ENCODE measurements around the gene ACTL9.

The ACTL9 gene

DNA sequence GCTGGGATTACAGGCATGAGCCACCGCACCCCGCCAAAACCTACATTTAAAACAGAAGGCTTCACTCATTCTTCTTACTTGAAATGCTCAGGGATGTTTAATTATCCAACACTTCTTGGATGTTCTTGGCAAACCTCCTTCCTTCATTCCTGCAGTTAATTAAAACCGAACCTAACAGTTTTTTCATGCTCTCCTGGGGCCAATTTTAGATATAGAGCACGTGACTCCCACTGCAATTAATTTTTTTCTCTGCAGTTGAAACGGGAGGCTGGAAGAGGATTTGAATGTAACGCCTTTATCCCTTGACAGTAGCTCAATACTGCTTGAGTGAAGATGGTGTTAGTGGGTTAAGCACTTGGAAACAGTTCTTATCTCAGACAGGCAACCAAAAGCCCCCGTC lies 4.6 kb upstream of the ACTL9 start:
- H3K4me3 ChIP-seq (ENCODE audit: low read length): no peak overlapping the region
- H3K4me1 ChIP-seq (ENCODE audit: low read length): no peaks in the 10 kb centered on the region
- no peak overlapping the region for H3K4me2 ChIP-seq (ENCODE audit: low read depth, low read length)
- H3K36me3 ChIP-seq (replicated peaks; ENCODE audit: insufficient read depth, low read length): no peaks in the 10 kb centered on the region
- H4K20me1 ChIP-seq (ENCODE audit: insufficient read depth, low read length): no peaks in the 10 kb centered on the region
- no peak for DNase-seq
- H3K9me2 ChIP-seq (replicated peaks; ENCODE audit: insufficient read depth, low read length): no peaks in the 10 kb centered on the region
- TF ChIP-seq, protein P1, sequence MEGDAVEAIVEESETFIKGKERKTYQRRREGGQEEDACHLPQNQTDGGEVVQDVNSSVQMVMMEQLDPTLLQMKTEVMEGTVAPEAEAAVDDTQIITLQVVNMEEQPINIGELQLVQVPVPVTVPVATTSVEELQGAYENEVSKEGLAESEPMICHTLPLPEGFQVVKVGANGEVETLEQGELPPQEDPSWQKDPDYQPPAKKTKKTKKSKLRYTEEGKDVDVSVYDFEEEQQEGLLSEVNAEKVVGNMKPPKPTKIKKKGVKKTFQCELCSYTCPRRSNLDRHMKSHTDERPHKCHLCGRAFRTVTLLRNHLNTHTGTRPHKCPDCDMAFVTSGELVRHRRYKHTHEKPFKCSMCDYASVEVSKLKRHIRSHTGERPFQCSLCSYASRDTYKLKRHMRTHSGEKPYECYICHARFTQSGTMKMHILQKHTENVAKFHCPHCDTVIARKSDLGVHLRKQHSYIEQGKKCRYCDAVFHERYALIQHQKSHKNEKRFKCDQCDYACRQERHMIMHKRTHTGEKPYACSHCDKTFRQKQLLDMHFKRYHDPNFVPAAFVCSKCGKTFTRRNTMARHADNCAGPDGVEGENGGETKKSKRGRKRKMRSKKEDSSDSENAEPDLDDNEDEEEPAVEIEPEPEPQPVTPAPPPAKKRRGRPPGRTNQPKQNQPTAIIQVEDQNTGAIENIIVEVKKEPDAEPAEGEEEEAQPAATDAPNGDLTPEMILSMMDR (IDR thresholded peaks at IDR 0.05; ENCODE audit: low read length): no peak
- TF ChIP-seq EZH2 (optimal IDR thresholded peaks at IDR 0.05; ENCODE audit: low read depth, low read length) (no peak), EZH2phosphoT487 (IDR thresholded peaks at IDR 0.05; ENCODE audit: low read length) (no peak)
- H3K27ac ChIP-seq (ENCODE audit: low read length): no peak overlapping the region
- H3K9me3 ChIP-seq (replicated peaks; ENCODE audit: insufficient read depth, low read length): no peaks in the 10 kb centered on the region
- H3F3A ChIP-seq (ENCODE audit: insufficient read depth, low read length): no peaks in the 10 kb centered on the region
- H3K27me3 ChIP-seq (replicated peaks; ENCODE audit: insufficient read depth, low read length): peaks cover 43% of the 10 kb centered on the region
- H3K9ac ChIP-seq (ENCODE audit: low read length): no peak overlapping the region
- no peak overlapping the region for H2AFZ ChIP-seq (ENCODE audit: low read length)
- H3K79me2 ChIP-seq (ENCODE audit: low read length): no peaks in the 10 kb centered on the region

DNA sequence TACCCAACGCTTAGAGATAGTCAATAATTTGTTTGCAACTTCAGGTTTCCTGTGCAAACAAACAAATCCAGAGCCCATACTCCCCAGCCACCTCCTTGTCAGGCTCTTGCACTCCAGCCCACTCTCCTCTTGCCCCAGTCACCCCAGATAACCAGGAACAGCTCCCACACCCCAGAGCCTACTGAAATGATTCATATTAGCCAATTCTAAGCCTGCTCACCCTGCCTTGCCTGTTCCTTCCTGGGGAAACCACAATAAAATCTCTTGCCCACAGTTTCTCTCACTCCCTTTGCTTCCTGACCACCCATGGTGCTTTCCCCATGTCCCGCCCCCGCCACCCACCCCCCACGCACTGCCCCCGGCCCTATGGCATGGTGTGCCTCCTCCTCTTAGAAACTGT lies 3.8 kb upstream of the ACTL9 start:
- H3K4me1 ChIP-seq (ENCODE audit: low read length): no peaks in the 10 kb centered on the region
- H3K4me3 ChIP-seq (ENCODE audit: low read length): no peak overlapping the region
- H3K9me2 ChIP-seq (replicated peaks; ENCODE audit: insufficient read depth, low read length): no peaks in the 10 kb centered on the region
- H4K20me1 ChIP-seq (ENCODE audit: insufficient read depth, low read length): no peaks in the 10 kb centered on the region
- no peak overlapping the region for H3K9ac ChIP-seq (ENCODE audit: low read length)
- no peaks in the 10 kb centered on the region for H3K9me3 ChIP-seq (replicated peaks; ENCODE audit: insufficient read depth, low read length)
- H3K27me3 ChIP-seq (replicated peaks; ENCODE audit: insufficient read depth, low read length): peaks cover 43% of the 10 kb centered on the region
- H3K4me2 ChIP-seq (ENCODE audit: low read depth, low read length): no peak overlapping the region
- H3K36me3 ChIP-seq (replicated peaks; ENCODE audit: insufficient read depth, low read length): no peaks in the 10 kb centered on the region
- no peak for TF ChIP-seq EZH2 (optimal IDR thresholded peaks at IDR 0.05; ENCODE audit: low read depth, low read length)
- no peak for TF ChIP-seq EZH2phosphoT487 (IDR thresholded peaks at IDR 0.05; ENCODE audit: low read length)
- TF ChIP-seq, protein P1 (IDR thresholded peaks at IDR 0.05; ENCODE audit: low read length): no peak
- no peaks in the 10 kb centered on the region for H3K79me2 ChIP-seq (ENCODE audit: low read length)
- H3F3A ChIP-seq (ENCODE audit: insufficient read depth, low read length): no peaks in the 10 kb centered on the region
- H2AFZ ChIP-seq (ENCODE audit: low read length): no peak overlapping the region
- no peak for DNase-seq
- H3K27ac ChIP-seq (ENCODE audit: low read length): no peak overlapping the region

DNA sequence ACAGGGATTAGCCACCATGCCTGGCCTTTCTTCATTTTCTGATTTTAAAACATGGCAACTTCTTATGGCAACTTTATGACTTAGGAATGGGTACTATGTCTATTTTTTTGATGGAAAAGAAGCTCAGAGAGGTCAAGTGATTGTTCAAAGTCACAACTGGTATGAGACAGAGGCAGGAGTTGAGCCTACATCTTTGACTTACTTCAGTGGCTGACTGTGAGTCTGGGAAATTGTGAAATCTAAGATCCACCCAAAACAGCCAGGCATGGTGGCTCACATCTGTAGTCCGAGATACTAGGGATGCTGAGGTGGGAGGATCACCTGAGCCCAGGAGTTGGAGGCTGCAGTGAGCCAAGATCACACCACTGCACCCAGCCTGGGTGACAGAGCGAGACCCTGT lies 2.4 kb upstream of the ACTL9 start:
- H3K4me2 ChIP-seq (ENCODE audit: low read depth, low read length): no peak overlapping the region
- H3K79me2 ChIP-seq (ENCODE audit: low read length): no peaks in the 10 kb centered on the region
- H3K4me3 ChIP-seq (ENCODE audit: low read length): no peak overlapping the region
- no peak overlapping the region for H2AFZ ChIP-seq (ENCODE audit: low read length)
- no peak overlapping the region for H3K27ac ChIP-seq (ENCODE audit: low read length)
- DNase-seq: no peak
- peaks cover 41% of the 10 kb centered on the region for H3K27me3 ChIP-seq (replicated peaks; ENCODE audit: insufficient read depth, low read length)
- no peaks in the 10 kb centered on the region for H3F3A ChIP-seq (ENCODE audit: insufficient read depth, low read length)
- H4K20me1 ChIP-seq (ENCODE audit: insufficient read depth, low read length): no peaks in the 10 kb centered on the region
- H3K9me2 ChIP-seq (replicated peaks; ENCODE audit: insufficient read depth, low read length): no peaks in the 10 kb centered on the region
- no peaks in the 10 kb centered on the region for H3K4me1 ChIP-seq (ENCODE audit: low read length)
- no peaks in the 10 kb centered on the region for H3K9me3 ChIP-seq (replicated peaks; ENCODE audit: insufficient read depth, low read length)
- no peak overlapping the region for H3K9ac ChIP-seq (ENCODE audit: low read length)
- TF ChIP-seq EZH2 (optimal IDR thresholded peaks at IDR 0.05; ENCODE audit: low read depth, low read length) (no peak), EZH2phosphoT487 (IDR thresholded peaks at IDR 0.05; ENCODE audit: low read length) (no peak)
- TF ChIP-seq, protein P1 (IDR thresholded peaks at IDR 0.05; ENCODE audit: low read length): no peak
- H3K36me3 ChIP-seq (replicated peaks; ENCODE audit: insufficient read depth, low read length): no peaks in the 10 kb centered on the region

All from MM.1S (cell line).